Medulla oblongata (tissue), 1 donor: ENCODE results near the gene SYNE2.

Source experiments
- DNase-seq: peaks from one replicate; pipeline ENCODE4 v3.0.0-alpha.2; 2015; ENCODE audit errors: extremely low spot score

SYNE2 gene

DNA sequence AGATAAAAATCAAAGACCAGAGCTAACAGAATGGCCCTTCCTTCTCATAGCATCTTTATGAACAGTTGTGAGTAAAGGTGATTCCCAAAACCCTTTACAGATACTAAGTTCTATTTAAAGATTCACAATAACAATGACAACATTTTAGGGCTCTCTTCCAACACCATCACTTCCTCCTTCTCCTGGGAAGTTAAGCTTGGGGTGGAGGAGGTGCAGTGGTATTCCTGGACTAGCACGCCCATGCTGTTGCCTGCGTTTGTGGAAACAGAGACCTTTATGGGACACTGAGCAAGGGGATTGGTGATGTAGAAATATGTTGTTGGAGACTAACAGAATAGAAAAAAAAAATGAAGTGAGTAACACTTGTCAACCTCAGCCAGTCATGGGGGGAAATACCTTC is 22.5 kb downstream of the SYNE2 start:
- no peak for DNase-seq

DNA sequence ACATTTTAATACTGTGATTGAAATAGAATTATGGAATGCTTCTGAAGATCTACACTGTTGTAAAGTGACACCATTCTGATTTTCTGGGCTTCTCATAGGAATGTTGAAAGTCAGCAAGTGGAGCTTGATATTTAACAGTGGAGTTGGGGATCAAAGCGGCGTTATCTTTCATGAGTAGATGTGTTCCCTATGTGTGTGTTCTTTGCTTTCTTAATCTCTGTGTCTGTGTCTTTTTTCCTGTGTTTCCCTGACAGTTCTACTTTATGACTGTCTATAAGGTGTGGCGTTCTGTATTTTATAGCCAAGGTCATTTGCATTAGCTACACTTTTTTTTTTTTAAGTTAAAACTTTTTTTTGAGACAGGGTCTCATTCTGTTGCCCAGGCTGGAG is 24.7 kb downstream of the SYNE2 start:
- no peak for DNase-seq

DNA sequence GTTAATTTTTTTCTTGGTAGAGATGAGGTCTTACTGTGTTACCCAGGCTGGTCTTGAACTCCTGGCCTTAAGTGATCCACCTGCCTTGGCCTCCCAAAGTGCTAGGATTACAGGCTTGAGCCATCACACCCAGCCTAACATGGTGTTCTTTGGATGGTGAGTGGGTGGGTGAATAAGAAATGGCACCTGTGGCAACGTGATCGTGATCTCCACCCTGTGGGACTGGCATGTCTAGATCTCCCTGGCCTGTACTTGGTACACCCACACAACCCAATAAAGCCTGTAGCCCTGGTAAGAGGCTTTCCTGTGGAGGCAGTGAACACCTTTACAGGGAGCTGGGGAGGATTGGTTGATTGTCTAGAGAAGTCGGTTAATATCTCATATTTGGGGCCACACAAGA is 25.2 kb downstream of the SYNE2 start:
- no peak for DNase-seq

DNA sequence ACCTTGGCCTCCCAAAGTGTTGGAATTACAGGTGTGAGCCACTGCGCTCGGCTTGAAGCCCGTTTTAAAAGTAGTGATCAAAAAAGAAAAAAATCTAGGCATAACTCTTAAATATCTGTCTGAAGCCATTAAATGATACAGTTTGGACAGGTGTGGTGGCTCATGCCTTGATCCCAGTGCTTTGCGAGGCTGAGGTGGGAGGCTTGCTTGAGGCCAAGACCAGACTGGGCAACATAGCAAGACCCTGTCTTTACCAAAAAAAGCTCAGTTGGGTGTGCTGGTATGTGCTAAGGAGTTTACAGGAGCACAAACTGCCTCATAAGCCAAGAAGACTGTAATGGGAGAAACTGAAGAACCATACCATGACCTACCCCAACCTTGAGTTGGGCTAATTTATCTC is 26.0 kb downstream of the SYNE2 start:
- no peak for DNase-seq

DNA sequence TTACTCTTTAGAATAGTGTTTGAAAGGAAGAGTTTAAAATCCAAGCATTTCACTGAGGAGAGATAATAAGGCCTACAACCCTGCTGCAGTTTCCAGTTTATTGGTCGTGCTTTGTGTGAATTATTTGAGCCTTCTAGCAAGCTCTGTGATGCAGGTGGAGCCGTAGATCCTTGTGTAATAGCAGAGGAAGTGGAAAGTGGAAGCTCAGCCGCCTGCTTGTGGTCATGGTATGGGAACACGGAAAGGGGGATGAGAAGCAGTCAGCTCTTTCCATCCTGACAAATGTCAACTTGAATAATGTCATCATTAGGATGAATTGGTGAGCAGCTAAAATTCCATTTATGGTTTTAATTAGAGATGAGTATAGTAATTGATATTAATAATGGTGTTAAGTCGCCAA is 29.1 kb downstream of the SYNE2 start:
- no peak for DNase-seq

DNA sequence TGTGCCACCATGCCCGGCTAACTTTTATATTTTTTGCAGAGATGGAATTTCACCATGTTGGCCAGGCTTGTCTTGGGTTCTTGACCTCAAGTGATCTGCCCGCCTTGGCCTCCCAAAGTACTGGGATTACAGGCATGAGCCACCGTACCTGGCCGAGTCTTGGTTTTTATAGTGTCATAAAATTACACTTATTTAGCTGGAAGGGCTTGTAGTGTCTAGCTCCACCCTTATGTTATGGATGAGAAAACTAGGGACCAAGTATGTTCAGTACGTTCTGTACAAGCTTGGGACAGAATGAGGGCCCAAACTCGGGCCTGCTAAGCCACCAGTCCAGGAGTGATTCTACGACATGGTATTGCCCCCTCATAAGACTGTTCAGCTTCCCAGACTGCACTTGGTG is 35.1 kb downstream of the SYNE2 start:
- no peak for DNase-seq

DNA sequence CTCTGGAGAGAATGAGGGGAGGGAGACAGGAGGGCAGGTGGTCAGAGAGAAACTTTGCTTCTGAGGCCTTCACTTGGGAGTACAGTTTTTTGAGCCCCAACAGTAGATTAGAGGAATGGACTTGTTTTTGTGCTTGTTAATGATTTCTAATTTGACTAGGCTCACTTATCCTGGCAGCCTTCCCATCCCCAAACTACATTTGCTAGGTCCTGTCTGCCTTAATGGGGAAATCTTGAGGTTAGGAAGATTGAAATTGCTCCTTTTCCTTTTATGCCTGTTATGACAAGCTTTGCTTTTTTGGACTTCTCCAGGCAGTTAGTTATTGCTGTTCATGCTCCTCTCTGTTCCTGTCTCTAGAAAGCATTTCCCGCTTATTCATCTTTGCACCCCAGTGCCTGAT is 37.7 kb downstream of the SYNE2 start:
- DNase-seq: no peak

DNA sequence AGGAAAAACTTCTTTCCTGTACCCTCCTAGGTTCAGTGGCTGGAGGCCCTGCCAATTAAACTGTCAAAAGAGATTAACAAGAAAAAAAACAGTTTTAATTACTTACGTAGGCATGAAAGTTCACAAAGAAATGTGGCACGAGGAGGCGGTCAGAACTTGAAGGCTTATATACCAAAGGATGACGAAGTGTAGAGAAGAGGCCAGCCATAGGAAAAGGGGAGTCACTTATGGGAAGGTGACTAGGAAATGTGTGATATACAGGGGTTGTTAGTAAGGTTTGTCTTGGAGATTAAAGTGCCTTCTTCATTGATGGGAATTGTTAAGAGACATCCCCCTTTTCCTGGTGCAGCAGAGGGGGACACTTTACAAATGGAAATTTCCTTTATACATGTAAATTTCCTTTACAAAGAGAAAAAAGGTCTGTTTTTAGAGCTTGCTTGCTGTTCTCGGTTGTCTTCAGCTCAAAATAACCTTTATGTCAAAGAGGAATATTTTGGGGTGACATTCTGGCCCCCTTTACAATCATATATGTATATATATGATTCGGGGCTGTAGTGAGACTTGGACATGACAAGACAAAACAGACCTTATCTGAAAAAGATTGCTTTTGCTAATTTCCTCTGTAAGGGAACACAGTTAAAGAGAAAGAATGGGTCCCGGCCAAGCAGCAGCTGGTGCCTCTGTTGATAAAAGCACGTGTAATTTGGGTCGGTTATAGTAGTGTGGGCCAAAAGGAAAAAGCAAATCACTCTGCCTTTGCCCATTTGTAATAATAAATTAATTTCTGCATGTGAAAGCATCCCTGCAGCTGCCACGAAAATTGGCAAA is 38.6 kb downstream of the SYNE2 start:
- no peak for DNase-seq

DNA sequence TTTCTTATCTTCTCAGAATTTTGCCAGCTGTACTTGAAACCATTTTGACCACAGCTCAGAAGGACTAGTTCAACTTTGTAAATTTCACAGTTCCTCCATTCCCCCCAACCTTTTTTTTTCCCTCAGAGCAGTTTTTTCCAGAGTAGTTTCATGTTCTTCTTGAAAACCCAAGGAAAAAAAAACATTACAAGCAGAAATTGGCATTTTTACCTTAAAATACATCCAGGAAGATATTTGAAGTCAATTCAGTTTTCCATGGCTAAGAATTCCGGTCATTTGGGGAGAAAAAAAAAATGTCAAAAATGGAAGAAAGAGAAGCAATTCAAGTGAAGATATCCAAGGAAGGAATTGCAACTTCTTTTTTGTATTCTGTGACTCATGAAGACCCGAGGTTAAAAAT is 39.5 kb downstream of the SYNE2 start:
- DNase-seq: no peak

DNA sequence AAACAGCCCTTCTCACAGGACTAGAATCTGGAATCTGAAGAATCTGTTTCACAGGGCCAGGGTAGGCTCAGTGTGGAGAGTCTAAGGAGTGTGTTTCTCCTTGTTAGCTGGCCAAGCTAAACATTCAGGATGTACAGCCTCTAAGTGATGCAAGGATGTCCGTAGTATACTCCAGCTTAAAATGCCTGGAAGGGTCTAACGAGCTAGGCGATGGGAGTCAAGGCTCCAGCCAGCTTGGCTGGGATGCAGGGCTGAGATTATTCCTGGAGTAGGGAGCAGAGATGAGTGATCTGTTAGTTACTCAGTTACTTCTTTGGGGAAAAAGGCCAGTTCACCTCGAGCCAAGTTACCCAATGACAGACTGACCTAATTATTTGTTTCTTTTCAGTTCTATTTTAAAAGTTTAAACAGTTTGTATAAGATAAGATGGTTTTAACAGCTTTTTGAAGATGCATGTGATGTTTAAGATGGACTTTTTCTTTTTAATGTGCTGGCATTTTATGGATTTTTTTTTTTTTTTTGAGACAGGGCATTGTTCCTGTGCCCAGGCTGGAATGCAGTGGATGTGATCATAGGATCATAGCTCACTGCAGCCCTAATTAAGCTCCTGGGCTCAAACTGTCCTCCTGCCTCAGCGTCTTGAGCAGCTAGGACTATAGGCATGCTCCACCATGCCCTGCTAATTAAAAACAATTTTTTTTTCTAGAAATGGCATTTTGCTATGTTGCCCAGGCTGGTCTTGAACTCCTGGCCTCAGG is 41.1 kb downstream of the SYNE2 start:
- DNase-seq: no peak

DNA sequence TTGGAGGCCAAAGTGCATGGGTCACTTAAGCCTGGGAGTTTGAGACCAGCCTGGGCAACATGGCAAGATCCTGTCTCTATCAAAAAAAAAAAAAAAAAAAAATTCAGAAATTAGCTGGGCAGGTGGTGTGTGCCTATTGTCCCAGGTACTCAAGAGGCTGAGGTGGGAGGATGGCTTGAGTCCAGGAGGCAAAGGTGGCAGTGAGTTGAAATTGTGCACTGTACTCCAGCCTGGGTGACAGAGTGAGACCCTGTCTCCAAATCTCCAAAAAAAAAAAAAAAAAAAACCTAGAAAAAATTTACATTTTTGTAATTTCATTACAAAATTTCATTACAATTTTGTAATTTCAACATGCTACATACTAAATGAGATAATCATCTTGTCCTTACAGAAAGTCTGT is 42.7 kb downstream of the SYNE2 start:
- no peak for DNase-seq

DNA sequence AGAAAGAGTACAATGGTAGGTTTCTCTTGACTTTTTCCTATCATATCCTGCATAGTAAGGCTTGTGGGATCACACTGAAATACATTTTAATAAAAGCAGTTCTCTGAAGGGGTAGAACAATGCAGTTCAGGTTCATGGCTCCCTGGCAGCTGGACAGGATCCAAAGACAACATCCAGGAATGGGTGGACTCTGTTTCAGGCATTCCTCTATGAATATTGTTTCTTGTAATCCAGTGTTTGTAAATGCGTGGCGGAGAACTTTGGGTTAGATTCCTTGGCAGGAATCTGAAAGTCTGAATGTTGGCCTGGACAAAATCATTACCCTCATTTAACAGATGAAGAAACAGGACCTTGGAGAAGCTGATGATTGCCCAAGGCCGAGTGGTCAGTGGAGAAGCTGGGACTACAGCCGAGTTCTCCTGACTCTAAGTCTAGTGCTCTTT is 43.5 kb downstream of the SYNE2 start:
- no peak for DNase-seq

DNA sequence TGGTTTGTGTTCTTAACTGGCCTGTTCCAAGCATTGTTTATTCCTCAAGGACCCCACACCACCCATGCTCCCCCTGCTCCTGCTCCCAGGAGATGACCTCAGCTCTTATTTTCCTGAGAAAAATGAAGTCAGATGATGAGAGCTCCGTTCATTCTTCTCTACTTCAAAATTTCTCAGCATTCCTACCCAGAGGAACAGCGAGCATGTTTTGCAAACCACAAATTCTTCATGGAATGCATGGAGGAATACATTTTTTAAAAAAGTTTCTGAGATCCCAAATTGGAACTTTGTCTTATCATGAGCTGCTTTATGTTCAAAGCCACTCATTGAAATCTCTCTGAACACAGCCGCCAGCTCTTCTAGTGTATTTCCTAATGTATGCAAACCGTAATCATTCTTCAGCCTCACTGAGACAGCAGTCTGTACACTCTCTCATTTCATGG is 44.9 kb downstream of the SYNE2 start:
- no peak for DNase-seq

DNA sequence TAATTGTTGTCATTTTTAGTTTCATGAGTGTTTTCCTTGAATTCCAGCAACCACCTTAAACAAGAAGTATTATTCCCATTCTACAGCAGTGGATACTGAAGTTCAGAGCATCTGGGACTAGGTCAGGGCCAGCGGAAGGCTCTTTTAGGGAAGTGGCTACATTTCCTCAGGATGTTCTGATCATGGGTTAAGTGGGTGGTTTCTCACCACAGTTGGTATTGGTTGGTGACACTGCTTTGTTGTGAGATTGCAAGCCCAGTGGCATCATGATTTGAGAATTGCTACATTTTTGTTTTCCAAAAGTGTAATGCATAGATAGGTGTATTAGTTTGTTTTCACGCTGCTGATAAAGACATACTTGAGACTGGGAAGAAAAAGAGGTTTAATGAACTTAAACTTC is 47.1 kb downstream of the SYNE2 start:
- peak; percentile 46 for DNase-seq

DNA sequence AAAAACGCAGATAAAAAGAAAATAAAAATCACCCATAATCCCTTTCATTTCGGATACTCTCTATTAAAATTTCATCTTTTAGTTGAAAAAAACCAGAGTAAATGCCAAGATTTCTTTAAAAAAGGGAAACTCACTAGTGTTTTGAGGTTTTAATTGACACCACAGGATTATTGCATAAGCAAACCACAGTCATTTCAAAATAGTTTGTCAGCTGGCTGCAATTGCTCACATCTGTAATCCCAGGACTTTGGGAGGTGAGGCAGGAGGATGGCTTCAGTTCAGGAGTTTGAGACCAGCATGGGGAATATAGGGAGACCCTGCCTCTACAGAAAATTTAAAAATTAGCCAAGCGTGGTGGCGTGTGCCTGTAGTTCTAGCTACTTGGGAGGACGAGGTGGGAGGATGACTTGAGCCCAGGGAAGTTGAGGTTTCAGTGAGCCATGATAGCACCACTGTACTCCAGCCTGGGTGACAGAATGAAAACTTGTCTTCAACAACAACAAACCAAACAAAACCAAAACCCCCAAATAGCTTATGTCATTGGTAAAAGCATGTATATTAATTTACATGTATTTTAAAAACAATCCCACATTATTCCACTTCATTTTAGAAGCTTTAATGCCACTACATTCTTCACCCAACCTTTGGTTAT is 48.8 kb downstream of the SYNE2 start:
- no peak for DNase-seq

DNA sequence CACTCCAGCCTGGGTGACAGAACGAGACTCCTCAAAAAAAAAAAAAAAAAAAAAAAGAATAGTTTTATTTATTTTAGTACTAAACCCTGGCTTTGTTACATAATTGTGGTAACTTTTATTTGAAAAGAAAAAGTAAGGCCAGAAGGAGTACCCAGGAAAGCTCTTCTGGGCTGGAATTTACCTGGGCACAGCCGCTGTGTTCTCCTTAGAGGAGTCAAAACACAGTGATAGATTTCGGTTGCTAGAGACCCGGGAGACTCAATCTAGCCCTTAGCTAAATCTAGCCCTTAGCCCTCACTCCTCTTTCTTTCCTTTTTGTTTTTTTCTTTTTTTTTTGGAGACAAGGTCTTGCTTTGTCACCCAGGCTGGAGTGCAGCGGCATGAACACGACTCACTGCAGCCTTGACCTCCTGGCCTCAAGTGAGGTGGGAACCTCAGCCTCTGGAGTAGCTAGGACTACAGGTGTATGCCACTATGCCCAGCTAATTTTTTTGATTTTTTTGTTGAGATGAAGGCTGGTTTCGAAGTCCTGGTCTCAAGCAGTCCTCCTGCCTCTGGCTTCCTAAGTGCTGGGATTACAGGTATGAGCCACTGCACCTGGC is 49.7 kb downstream of the SYNE2 start:
- no peak for DNase-seq

DNA sequence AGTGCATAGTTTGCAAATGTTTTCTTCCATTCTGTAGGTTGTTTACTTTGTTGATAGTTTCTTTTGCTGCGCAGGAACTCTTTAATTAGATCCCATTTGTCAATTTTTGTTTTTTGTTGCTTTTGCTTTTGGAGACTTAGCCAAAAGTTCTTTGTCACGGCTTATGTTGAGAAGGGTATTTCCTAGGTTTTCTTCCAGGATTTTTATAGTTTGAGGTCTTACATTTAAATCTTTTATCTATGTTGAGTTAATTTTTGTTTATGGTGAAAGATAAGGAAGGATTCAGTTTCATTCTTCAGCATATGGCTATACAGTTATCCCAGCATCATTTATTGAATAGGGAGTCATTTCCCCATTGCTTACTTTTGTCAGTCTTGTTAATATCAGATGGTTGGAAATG is 51.9 kb downstream of the SYNE2 start:
- DNase-seq: no peak

DNA sequence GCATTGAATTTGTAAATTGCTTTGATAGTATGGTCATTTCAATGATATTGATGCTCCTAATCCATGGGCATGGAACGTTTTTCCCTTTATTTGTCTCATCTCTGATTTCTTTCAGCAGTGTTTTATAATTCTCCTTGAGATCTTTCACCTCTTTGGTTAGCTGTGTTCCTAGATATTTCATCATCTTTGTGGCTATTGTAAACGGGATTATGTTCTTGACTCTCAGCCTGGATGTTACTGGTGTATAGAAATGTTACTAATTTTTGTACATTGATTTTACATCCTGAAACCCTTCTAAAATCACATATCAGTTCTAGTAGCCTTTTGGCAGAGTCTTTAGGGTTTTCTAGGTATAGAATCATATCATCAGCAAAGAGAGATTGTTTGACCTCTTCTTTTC is 52.6 kb downstream of the SYNE2 start:
- DNase-seq: no peak

DNA sequence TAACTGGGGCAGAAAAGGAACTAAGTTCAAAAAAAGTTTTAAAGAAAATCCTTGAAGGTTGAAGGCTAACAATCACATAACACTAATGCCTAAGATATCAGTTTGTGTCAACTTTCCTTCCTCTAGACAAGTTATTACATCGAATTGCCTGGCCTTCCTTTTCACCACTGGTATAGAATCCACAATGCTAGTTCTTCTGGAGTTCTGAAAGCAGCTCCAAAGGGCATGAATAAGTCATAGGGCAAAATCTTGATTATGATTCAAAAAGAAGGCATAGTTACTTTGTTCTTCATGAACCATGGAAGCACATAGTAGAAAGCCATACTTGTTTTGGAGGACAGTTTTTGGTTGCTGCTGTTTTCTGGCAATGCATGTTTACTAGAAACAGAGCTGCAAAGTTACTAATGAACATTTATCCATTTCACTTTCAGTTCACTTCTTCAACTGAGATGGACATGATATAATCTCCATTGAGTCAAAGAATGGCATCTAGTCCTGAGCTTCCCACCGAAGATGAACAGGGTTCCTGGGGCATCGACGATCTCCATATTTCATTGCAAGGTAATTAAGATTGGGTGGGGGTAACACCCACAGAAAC is 56.0 kb downstream of the SYNE2 start:
- no peak for DNase-seq

DNA sequence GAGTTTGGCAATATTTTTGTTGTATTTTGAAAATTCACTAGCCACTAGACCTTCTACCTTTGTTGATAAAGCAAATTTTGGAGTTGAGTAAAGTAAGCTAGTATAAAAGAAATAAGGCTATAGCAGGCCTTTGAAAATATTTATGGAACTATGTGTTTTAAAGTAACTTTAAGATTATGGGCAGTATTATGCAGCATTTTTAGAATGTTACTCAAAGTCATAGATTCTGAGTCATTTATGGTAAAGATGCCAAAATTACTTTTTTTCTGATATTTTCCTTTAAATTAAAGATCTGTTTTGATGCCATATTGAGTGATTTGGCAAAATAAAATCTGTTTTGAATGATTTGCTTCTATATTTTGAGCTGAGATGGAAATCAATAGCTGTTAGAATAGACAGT is 57.2 kb downstream of the SYNE2 start:
- no peak for DNase-seq

DNA sequence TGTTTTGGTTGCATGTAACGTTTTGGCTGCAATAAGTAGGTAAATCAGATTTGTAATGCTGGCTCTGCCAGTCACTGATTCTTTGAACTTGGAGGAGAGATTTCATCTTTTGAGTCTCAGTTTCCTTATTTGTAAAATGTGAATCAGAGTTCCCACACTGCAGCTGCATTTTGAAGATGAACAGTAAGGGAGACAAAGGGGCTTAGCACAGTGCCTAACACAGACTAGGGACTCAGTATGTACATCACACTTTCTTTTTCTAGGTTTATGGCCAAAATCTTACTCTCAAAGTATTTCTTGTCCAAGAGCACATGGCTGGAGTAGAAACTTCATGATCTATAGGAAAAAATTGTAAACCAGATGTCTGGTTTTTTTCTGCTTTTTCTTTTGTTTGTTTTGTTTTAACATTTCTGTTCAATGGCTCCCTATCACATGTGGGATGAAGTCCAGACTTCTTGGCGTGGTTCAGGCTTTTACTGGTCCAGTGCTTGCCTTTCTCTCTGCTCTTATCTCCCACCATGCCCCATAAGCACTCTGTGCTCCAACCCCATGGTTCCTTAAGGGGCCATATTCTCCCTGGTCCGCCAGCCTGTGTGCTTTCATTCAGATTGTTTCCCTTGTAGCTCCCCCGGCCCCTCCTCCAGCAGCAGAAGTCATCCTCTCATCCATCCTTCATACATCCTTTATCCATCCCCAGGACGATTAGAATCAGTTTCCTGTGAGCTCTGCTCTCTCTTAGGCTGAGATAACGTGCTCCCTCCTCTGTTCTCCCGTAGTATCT is 58.0 kb downstream of the SYNE2 start:
- no peak for DNase-seq
